ENCODE measurements around the gene KCNK6.
A peak's percentile ranks its signal among the peaks of the same experiment; 100 is the strongest.

The KCNK6 gene

GRCh38 chr19:38310986-38311385 lies 8.7 kb upstream of the KCNK6 start:
- no peak overlapping the region for H3K4me3 ChIP-seq (ENCODE audit: low read depth, low read length)
- DNase-seq (ENCODE audit: low read depth) = no peak

GRCh38 chr19:38315657-38316476 lies 3.8 kb upstream of the KCNK6 start, which contains the start of gene YIF1B:
Gene YIF1B (minus strand): TSS chr19:38315947. CDS start chr19:38315917, 30 bp downstream.
- peak; percentile 96 for DNase-seq (ENCODE audit: low read depth)
- TF ChIP-seq CTCF (IDR thresholded peaks at IDR 0.05; ENCODE audit: low read depth, low read length, missing control alignments) = no peak
- peak within 1 kb of the TSS; percentile 85 for H3K4me3 ChIP-seq (ENCODE audit: low read depth, low read length)

More at GRCh38 chr19:38310986-38311385, 8.7 kb upstream of the KCNK6 start:
- TF ChIP-seq CTCF (IDR thresholded peaks at IDR 0.05; ENCODE audit: low read depth, low read length, missing control alignments) = no peak

GRCh38 chr19:38316477-38317067 lies 3.1 kb upstream of the KCNK6 start:
- TF ChIP-seq CTCF (IDR thresholded peaks at IDR 0.05; ENCODE audit: low read depth, low read length, missing control alignments) = no peak
- DNase-seq (ENCODE audit: low read depth) = no peak
- peak overlapping the region; percentile 57 for H3K4me3 ChIP-seq (ENCODE audit: low read depth, low read length)

GRCh38 chr19:38317104-38317612 lies 2.5 kb upstream of the KCNK6 start:
- no peak for TF ChIP-seq CTCF (IDR thresholded peaks at IDR 0.05; ENCODE audit: low read depth, low read length, missing control alignments)
- no peak for DNase-seq (ENCODE audit: low read depth)
- peak overlapping the region; percentile 57 for H3K4me3 ChIP-seq (ENCODE audit: low read depth, low read length)

- H3K4me3 ChIP-seq (ENCODE audit: low read depth, low read length) = no peak overlapping the region
These were observed 985 bp upstream of the KCNK6 start for GRCh38 chr19:38318660-38319059.

GRCh38 chr19:38320969-38321339 lies 1.3 kb downstream of the KCNK6 start:
- TF ChIP-seq CTCF (IDR thresholded peaks at IDR 0.05; ENCODE audit: low read depth, low read length, missing control alignments) = no peak
- DNase-seq (ENCODE audit: low read depth) = no peak
- H3K4me3 ChIP-seq (ENCODE audit: low read depth, low read length) = no peak overlapping the region

More at GRCh38 chr19:38318660-38319059, 985 bp upstream of the KCNK6 start:
- no peak for TF ChIP-seq CTCF (IDR thresholded peaks at IDR 0.05; ENCODE audit: low read depth, low read length, missing control alignments)
- no peak for DNase-seq (ENCODE audit: low read depth)
